Measurements from ENCODE around the gene KCNH6.

Gene KCNH6

GRCh38 chr17:63489291-63489690 is 33.9 kb upstream of the KCNH6 start:
- DNase-seq: no peak

GRCh38 chr17:63490329-63490728 is 32.8 kb upstream of the KCNH6 start:
- no peak for DNase-seq

GRCh38 chr17:63490858-63491400 is 32.2 kb upstream of the KCNH6 start:
- no peak for DNase-seq

GRCh38 chr17:63491413-63491812 is 31.7 kb upstream of the KCNH6 start:
- no peak for DNase-seq

- no peak for DNase-seq
Measured at GRCh38 chr17:63491977-63492618, 31.1 kb upstream of the KCNH6 start.

GRCh38 chr17:63492940-63493339 is 30.2 kb upstream of the KCNH6 start:
- no peak for DNase-seq

GRCh38 chr17:63493411-63493810 is 29.7 kb upstream of the KCNH6 start:
- no peak for DNase-seq

GRCh38 chr17:63494300-63494928 is 28.7 kb upstream of the KCNH6 start:
- no peak for DNase-seq

- DNase-seq: no peak
Measured at GRCh38 chr17:63495491-63495890, 27.7 kb upstream of the KCNH6 start.

GRCh38 chr17:63496177-63496576 is 27.0 kb upstream of the KCNH6 start:
- DNase-seq: no peak

GRCh38 chr17:63496663-63497400 is 26.3 kb upstream of the KCNH6 start:
- no peak for DNase-seq

- DNase-seq: no peak
Measured at GRCh38 chr17:63497708-63498483, 25.3 kb upstream of the KCNH6 start.

GRCh38 chr17:63498626-63499195 is 24.4 kb upstream of the KCNH6 start:
- DNase-seq: no peak

- DNase-seq: no peak
Measured at GRCh38 chr17:63500543-63501390, 22.4 kb upstream of the KCNH6 start.

GRCh38 chr17:63503341-63503705 is 19.8 kb upstream of the KCNH6 start:
- DNase-seq: no peak

GRCh38 chr17:63504261-63504660 is 18.9 kb upstream of the KCNH6 start:
- DNase-seq: no peak

- DNase-seq: no peak
Measured at GRCh38 chr17:63505341-63505740, 17.8 kb upstream of the KCNH6 start.

GRCh38 chr17:63506627-63507026 is 16.5 kb upstream of the KCNH6 start:
- DNase-seq: no peak

- no peak for DNase-seq
Measured at GRCh38 chr17:63511331-63511730, 11.8 kb upstream of the KCNH6 start.

GRCh38 chr17:63512388-63512787 is 10.8 kb upstream of the KCNH6 start:
- DNase-seq: no peak

GRCh38 chr17:63512896-63513644 is 10.1 kb upstream of the KCNH6 start:
- DNase-seq: no peak
